ENCODE results near the gene EPHA1.

The EPHA1 gene

GRCh38 chr7:143408686-143409561, at the start of gene EPHA1:
Gene EPHA1, minus strand, starts transcription at chr7:143408856. Its CDS starts 51 bp downstream, at chr7:143408805.
- DNase-seq: peak; percentile 44

GRCh38 chr7:143458263-143458662, 49.6 kb upstream of the EPHA1 start:
- no peak for DNase-seq

GRCh38 chr7:143456992-143457793, 48.5 kb upstream of the EPHA1 start:
- DNase-seq: no peak

GRCh38 chr7:143455942-143456341, 47.3 kb upstream of the EPHA1 start:
- no peak for DNase-seq

- DNase-seq: no peak
These were observed 46.8 kb upstream of the EPHA1 start for GRCh38 chr7:143455491-143455890.

- DNase-seq: no peak
These were observed 45.5 kb upstream of the EPHA1 start for GRCh38 chr7:143454091-143454680.

- DNase-seq: no peak
These were observed 43.8 kb upstream of the EPHA1 start for GRCh38 chr7:143452495-143452894.

GRCh38 chr7:143451746-143452145, 43.1 kb upstream of the EPHA1 start:
- DNase-seq: no peak

- DNase-seq: no peak
These were observed 42.5 kb upstream of the EPHA1 start for GRCh38 chr7:143451122-143451521.

GRCh38 chr7:143449793-143450192, 41.1 kb upstream of the EPHA1 start:
- DNase-seq: no peak

GRCh38 chr7:143448429-143448828, 39.8 kb upstream of the EPHA1 start:
- no peak for DNase-seq

GRCh38 chr7:143447466-143447865, 38.8 kb upstream of the EPHA1 start:
- DNase-seq: no peak

- DNase-seq: no peak
These were observed 36.1 kb upstream of the EPHA1 start for GRCh38 chr7:143444785-143445184.

- no peak for DNase-seq
These were observed 35.6 kb upstream of the EPHA1 start for GRCh38 chr7:143444063-143444782.

GRCh38 chr7:143443153-143443552, 34.5 kb upstream of the EPHA1 start, which contains the start of gene TAS2R60:
Gene TAS2R60, plus strand, starts transcription at chr7:143443453. Its CDS starts 0 bp downstream, at chr7:143443453.
- no peak for DNase-seq

GRCh38 chr7:143439866-143440265, 31.2 kb upstream of the EPHA1 start:
- no peak for DNase-seq

- DNase-seq: no peak
These were observed 28.9 kb upstream of the EPHA1 start for GRCh38 chr7:143437578-143437977.

- no peak for DNase-seq
These were observed 27.8 kb upstream of the EPHA1 start for GRCh38 chr7:143436325-143436946.

GRCh38 chr7:143435266-143435665, 26.6 kb upstream of the EPHA1 start:
- no peak for DNase-seq

GRCh38 chr7:143434660-143435059, 26.0 kb upstream of the EPHA1 start:
- no peak for DNase-seq

GRCh38 chr7:143433759-143434158, 25.1 kb upstream of the EPHA1 start:
- DNase-seq: no peak

GRCh38 chr7:143431109-143431508, 22.5 kb upstream of the EPHA1 start:
- no peak for DNase-seq
